H1 (cell line): ENCODE results near the gene CDCA3.

Experiments
- CREB1 ChIP-seq: IDR thresholded peaks from 2 replicates; pipeline ENCODE4 v1.6.1; 2012; ENCODE audit warnings: inconsistent platforms
- CTCF ChIP-seq, 3 experiments: IDR thresholded peaks; 1 replicate in 2 of 3; 2 replicates in 1 of 3; pipeline versions ENCODE4 v1.5.1 to v1.6.1; 2011; ENCODE audit warnings: low read length in 3 of 3, mild to moderate bottlenecking in 3 of 3, inconsistent platforms in 2 of 3, low read depth in 1 of 3, moderate library complexity in 1 of 3; ENCODE audit not compliant: insufficient read depth in 1 of 3; ENCODE audit errors: control extremely low read depth in 1 of 3
- E2F6 ChIP-seq: IDR thresholded peaks from 2 replicates; pipeline ENCODE4 v1.6.1; 2012; ENCODE audit warnings: inconsistent platforms
- EZH2 ChIP-seq: fragments of 200-600 bp; sonication (generic); IDR thresholded peaks from 2 replicates; pipeline ENCODE4 v1.7.1; 2012; ENCODE audit warnings: low read depth, mild to moderate bottlenecking, moderate library complexity, low read length, inconsistent platforms; ENCODE audit not compliant: severe bottlenecking
- POLR2AphosphoS5 ChIP-seq: IDR thresholded peaks from 2 replicates; pipeline ENCODE4 v1.6.1; 2011; ENCODE audit warnings: low read depth, low read length
- RXRA ChIP-seq: IDR thresholded peaks from 2 replicates; pipeline ENCODE4 v1.6.1; 2011; ENCODE audit warnings: low read depth, mild to moderate bottlenecking, low read length, moderate library complexity; ENCODE audit not compliant: insufficient read depth
- TAF1 ChIP-seq: IDR thresholded peaks from 2 replicates; pipeline ENCODE4 v1.6.1; 2011; ENCODE audit warnings: mild to moderate bottlenecking, low read depth, low read length
- TEAD4 ChIP-seq: IDR thresholded peaks from 2 replicates; pipeline ENCODE4 v1.6.1; 2012; ENCODE audit warnings: low read depth, low read length, inconsistent platforms, mixed read lengths
- USF2 ChIP-seq: IDR thresholded peaks from 2 replicates; pipeline ENCODE4 v1.6.1; 2011; ENCODE audit warnings: low read length, improper control_type of control experiment
- ZNF274 ChIP-seq: IDR thresholded peaks from 2 replicates; pipeline ENCODE4 v1.7.0; 2012; ENCODE audit warnings: low read length, borderline replicate concordance; ENCODE audit errors: extremely low read depth

GRCh38 chr12:6891646-6892001, 40.5 kb upstream of the CDCA3 start:
- TF ChIP-seq EZH2 (no peak), E2F6 (no peak), TEAD4 (no peak), RXRA (no peak), CTCF (IDR thresholded peaks at IDR 0.05; ENCODE audit: control extremely low read depth in 1 of 3, insufficient read depth in 1 of 3, low read depth in 1 of 3, low read length in 3 of 3) (no peak), CREB1 (no peak), TAF1 (no peak), POLR2AphosphoS5 (no peak), USF2 (no peak), ZNF274 (no peak)
